GM19238 (cell line): ENCODE results near the gene FEZ2.

Source experiments
- DNase-seq: peaks from one replicate; pipeline ENCODE4 v3.0.0; 2011; ENCODE audit warnings: low spot score; ENCODE audit not compliant: insufficient read length

FEZ2 gene

DNA sequence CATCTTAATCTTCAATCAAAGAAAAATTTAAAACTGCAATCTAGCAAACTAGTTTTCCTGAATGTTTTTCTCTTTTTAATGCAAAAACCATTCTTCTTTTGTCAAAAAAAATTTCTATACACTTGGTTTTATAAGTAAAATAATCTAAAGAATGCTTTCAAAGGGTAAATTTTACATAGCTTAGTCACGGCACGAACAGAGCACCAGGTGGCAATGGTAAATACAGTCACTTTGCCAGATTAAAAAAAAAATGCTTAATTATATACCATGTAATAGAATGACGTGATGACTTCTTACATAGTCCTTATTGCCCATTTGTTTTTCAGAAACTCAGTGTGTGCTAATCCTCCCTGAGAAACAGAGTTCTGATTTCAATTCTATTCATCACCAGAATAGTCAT lies 10.4 kb downstream of the FEZ2 start:
- DNase-seq, result no peak

DNA sequence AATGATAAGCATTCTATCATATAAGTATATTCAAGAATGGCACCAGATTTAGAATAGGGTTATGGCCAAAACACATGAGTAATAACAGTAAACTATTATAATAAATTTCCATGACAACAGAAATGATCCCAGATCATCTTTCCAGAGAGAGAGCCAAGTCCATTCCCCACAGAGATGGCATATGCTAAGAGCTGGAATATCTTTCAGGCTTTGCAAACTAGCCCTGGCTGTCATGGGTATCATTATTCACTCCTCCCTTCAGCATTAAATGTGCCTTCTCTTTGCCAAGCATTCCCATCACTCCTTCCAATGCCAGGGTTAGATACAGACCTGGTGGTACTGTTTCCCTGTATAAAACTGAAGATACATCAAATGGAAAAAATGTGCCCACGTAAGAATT lies 10.9 kb downstream of the FEZ2 start:
- DNase-seq, result no peak

DNA sequence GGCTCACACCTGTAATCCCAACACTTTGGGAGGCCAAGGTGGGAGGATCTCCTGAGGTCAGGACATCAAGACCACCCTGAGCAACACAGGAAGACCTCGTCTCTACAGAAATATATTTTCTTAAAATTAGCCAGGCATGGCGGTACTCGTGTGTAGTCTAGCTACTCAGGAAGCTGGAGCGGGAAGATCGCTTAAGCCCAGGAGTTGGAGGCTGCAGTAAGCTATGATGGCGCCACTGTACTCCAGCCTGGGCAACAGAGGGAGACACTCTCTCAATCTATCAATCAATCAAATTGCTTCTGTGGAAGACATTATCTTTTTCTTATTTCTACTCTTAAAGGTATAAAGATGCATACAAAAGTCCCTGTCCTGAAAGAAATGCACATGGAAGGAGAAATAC lies 11.3 kb downstream of the FEZ2 start:
- no peak for DNase-seq

DNA sequence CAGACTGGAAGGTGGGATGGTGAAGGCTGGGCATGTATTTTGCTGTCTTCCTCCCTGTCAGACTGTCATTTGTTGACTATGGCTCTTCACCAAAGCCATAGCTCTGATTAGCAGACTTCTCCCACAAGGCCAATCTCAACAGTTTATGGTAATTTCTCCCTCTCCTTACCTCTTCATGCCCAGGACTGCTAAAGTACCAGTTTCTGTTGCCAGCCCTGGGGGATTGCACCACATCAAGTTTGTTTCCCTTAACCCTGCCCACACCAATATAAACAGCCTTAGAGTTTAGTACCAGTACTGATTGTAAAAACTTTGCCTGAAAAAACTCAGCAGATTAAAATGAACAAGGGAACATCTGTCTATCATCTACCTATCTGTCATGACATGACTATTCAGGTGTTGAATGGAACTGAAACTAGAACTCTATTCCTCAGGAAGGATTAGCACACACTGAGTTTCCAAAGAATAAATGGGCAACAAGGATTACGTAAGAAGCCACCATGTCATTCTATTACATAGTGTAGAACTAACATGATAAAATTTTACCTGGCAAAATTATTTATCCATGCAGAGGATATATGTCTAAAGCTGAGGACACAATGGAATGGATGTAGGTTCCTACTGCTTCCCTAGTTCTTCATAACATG lies 13.7 kb downstream of the FEZ2 start:
- no peak for DNase-seq

DNA sequence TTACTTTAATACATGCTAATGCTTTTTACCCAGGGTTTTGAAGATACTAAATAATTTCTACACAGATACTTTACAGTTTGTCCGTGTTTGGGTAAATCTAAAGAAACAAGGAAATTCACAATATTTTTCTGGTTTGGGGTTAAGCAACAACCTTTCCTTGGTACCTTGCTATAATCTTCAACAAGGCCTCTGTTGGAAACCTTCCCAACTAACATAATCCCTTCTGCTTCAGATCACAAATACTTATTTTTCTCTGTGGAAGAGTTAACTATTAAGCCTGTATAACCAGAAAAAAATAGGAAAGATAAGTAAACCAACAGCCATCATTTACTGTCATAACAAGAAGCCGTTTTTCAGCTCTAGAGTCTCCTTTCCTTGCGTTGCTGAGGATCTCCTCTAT lies 15.0 kb downstream of the FEZ2 start:
- no peak for DNase-seq

DNA sequence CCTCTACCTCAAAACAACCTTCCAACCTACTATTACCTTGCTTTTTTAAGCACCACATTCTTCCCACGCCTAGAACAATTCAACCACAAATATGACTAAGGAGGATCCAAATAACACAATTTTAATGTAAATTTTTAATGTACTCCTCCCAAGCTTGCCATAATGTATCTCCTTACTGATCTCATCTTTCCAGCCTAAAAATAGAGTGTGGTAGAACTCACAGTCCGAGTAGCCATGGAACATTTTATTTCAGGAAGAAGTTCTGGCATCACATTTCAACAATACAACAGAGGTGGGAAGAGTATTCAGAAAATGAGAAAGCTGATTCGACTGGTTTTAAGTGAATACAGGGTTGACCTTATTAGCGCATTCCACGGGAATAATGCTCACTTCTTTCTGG lies 15.4 kb downstream of the FEZ2 start:
- DNase-seq, result no peak

DNA sequence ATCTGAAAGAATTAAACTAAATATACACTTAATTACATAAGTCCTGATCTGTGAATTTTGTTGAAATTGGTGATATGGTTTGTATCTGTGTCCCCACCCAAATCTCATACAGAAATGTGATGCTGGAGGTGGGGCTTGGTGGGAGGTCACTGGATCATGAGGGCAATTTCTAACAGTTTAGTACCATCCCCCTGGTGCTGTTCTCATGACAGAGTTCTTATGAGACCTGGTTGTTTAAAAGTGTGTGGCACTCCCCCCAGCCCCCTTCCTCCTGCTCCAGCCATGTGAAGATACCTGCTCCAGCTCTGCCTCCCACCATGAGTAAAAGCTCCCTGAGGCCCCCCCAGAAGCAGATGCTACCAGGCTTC lies 18.7 kb downstream of the FEZ2 start:
- DNase-seq, result no peak

DNA sequence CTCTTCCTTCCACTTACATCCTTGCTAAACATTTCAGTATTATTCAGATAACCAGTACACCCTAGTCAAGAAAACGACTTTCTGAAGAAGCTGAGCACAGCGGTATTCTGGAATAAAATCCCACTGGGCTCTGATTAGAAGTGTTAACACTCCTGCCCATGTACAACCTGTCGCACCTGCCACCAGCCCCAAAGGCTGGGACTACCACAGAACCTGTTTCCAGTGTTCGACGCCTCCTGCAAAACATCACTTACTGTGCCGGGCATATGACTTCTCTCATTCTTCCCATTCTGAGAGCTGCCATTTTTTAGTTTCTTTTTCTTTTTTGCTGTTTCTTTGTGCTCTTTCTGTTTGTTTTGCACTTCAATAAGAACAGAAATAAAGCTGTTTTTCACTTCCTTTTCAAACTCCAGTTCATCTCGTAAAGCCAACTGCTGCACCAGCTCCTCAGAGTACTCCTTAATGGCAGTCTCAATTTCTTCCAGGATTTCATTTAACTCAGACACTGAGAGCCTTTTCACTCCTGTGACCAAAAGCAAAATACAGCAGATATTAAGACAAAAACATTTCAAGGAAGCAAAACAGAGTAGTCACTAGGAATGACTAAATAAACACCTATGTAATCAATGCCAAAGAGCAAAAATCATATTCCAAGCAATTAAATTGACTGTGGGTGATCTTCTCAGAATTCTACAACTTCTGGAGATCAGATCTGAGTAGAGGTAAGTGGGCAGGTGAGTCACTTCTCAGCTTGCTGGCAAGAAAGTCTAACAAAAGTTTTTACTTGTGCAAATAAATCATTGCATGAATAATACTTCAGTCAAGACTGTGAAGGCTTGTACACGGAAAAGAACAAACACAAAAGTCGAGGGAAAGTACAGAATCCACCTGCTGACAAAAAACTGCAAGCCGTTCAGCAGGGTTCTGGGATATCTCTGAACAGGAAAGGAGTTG lies 19.3 kb downstream of the FEZ2 start:
- DNase-seq, result no peak

DNA sequence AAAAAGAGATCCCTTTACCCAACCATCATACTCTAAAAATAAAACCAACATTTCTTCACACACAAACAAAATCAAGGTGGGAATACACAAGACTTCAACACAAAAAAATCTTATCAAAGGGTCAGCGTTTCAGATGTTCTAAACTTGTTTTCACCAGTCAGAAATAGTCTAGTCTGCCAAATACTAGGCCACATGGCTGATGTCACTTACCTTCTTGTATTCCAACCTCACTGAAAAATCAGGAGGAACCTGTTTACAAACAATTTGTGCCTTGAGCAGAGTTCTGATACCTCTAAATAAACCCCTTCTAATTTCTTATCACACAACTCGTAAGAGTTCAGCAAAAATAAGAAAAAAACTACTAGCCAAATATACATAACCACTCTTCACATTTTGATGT lies 20.1 kb downstream of the FEZ2 start:
- no peak for DNase-seq

DNA sequence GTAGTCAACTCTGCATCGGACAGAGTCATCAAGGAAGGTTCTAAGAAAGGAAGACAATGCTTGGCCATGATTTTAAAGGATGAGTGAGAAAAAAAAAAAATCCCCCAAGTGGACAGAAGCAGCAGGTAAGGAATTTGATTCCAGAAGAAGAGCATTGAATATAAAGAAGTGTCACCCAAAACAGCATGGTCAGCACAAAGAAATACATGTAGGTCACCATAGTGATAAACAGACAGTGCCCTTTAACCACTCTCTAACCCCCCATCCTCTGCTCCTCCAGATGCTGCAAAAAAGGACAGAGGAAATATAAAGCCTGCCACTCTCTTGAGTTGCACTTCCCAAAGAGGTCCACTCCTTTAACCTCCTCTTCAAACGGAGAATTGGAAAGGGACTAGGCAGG lies 23.4 kb downstream of the FEZ2 start:
- DNase-seq, result no peak

DNA sequence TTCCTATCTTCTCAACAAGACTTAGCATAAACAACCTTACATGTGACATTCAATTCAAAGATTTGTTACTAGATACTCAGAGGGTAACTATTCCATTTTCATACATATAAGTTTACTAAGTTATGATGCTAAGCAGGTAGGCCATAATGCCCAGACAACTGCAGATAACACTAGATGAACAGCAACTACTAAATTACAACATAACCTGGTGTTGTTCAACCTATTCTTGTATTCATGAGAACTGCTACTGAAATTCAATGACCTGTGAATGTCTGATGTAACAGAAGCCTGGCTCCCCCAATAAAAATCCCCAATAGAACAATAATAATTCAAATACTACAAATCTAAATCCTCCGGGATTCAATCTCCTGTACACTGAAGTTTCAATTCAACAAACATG lies 24.8 kb downstream of the FEZ2 start:
- DNase-seq, result no peak

DNA sequence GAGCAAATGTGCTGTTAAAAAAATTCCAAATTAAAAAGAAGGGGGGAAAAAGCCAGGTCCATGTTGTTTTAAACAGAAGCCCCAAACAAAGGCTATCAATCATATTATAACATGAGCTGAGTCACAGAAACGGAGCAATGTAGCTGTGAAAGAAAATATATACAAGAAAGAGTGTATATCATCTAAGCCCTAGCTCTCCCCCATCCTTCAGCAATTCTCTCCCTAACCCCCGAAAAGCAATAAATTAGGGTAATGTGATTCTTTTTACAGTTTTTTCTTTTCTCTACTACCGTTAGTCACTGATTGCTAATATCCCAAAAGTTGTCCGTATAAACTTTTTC lies 25.3 kb downstream of the FEZ2 start:
- no peak for DNase-seq

DNA sequence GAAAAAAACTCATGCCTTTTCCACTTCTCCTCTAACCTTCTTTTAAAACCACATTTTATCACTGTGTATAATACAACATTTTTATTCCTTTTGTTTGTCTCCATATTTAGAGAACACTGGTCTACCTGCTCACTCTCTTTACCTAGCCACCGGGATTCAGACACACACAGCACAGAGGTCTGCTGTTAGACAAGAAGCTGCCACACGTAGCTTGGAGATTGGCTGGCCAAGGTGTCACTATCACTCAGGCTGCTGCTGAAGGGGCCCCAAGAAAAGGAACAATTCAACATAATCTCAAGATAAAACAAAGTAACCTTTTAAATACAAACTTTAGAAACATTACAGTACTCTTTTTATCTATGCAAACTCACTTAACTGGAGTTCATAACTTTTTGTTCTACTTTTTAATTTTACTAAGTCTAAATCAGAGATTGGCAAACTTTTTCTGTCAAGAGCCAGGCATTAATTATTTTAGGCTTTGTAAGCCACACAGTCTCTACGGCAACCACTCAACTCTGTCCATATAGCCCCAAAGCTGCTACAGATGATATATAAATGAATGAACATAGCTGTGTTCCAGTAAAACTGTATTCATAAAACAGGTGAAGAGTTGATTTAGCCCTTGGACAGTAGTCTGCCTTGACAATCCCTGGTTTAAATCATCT lies 25.8 kb downstream of the FEZ2 start:
- no peak for DNase-seq

DNA sequence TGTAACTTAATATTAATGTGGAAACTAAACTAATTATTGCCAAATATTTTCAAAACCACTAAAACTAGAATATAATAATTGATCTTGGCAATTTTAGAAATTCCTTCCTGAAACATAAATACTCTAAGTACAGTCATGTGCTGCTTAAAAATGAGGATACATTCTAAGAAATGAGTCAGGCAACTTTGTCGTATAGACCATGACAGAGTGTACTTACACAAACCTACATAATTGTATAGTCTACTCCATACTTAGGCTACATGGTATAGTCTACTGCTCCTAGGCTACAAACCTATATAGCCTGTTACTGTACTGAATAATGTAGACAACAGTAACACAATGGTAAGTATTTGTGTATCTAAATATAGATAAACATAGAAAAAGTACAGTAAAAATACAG lies 27.6 kb downstream of the FEZ2 start:
- DNase-seq, result no peak

DNA sequence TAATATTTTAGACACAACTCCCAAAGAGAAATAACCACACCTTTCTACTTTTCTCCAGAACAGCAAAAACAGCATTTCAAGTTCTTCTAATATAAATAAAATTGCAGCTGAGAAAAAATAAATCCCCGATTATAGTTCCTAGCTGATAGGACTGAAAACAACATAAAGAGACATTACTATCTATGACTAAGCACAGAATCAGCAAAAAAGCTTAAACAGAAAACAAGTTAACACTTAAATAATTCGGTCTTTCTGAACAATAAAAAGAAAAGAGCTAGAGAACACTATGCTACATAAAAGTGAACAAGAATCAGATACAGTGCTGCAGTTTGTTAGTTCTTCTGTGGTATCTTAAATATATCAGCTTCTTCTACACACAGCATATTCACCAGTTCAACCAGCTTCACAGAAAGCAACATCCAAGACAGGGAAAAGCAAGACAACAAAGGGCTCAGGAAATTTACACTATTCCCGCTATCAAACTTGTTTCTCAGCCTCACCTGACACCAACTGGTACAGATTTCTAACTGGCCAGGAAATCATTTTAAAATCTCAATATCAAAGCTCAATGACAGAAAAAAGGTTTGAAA lies 28.6 kb downstream of the FEZ2 start:
- DNase-seq, result no peak

DNA sequence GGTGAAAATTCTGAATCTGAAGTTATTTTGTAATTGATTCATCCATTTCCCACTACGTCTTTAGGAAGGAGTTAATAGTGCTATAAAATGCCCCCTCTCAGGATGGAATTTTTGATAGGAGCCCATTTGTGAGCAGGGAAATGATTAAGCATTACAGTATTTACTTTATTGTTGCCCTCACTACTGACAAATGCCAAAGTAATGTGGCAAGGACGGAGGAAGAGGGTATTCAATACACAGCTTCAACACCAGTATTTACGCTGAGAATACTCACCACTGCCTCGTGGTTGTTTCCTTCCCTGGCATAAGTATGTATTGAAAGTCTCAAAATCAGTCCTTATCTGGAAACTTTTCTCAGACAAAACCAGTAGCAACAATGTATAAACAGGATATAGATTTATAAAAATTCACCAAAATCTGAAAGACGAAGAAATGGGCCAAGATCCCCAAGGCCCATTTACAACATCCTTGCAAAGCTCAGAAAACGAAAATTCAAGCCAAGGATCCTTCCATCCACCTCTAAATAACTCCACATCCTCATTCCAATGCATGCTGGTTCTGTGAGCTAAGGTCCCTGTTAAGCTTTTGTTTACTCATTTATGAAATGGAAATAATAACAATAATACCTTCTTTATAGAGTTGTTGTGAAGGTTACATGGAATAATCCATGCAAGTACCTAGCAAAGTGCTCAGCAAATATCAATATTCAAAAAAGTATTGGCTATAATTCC lies 29.3 kb downstream of the FEZ2 start:
- no peak for DNase-seq

DNA sequence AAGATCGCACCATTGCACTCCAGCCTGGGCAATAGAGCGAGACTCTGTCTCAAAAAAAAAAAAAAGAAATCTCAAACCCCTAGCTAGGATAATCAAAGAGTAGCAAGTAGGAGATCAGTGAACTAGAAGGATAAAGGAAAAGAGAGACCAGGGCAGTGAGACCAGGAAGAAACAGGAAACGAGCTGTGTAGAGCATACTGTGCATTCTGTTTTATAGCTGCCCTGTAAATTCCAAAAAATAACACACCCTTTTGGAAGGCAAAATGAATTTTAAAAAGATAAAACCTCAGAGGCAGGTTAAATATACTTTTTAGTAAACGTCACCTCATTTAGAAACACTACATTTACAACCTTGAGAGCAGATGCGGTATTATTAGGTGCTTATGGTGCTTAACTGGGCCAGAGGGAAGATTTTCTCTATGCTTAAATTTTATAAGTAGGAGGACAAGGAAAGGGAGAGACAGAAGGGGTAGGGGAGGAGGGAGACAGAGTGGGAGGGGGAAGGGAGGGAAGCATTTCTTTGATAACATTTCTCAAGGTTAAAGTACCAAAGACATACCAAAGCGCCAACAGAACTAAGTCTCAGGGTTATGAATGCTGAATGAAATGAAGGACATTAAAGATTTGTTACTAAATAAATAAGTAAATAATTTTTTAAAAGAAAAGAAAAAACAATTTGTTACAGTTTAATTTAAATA lies 30.1 kb downstream of the FEZ2 start:
- DNase-seq, result no peak

DNA sequence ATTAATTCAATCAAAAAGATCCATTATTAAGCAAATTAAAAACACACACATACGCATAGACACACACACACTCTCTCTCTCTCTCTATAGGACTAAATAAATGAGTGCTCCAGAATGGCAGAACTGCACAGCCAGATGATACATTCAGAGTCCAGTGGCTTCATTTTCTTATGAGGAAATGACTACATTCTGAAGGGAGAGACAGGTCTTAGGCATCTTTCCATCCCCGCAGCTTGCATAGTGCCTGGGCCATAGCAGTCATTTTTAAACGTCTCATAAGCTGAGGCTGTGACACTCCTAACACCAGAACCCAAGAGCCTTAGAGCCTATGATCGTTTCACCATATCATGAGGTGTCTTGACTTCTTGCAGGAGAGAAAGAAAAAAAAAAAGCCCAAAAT lies 31.1 kb downstream of the FEZ2 start:
- DNase-seq, result no peak

DNA sequence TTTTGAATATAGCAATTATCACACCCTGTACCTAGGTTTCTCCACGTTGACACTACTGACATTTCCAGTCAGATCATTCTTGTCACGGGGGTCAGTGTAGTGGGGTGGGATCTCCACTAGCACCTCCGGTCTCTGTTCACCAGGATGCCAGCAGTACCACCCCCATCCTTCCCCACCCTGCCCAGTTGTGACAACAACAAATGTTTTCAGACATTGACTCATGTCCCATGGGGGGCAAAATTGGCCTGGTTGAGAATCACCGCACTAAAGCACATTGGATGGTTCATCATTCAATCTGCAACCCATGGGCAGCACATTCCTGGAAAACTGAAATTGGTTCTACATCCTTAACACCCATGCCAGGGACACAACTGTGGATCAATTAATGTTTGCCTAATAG lies 32.3 kb downstream of the FEZ2 start:
- no peak for DNase-seq

DNA sequence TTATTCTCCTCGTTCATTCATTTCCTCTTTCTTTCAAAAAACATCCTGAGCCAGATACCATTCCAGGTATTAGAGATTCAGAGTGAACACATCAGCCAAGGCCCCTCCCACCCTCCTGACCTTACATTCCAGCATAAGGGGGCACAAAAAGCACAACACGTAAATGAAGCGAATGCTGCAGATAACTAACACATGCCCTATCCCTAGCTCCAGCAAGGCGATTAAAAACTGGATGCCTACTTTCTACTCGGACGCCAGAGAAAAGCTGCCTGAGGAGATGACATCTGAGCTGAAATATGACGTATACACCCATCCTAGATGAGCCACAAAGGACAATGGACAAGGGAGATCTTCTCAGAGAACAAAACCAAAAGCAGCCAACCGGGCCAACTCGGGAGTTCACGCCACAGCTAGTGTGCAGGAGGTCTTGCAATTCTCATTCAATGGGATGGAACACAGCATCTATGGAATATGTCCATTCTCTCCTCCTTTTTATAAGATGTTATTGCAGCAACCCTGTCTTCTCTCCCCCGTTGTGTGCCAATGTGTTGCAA lies 33.5 kb downstream of the FEZ2 start:
- no peak for DNase-seq
